HEK293T (cell line): ENCODE results near the gene GPATCH4.

Experiments used
- CTCF ChIA-PET: fragments of 350-600 bp; formaldehyde crosslinking; extraction: SDS; loops from one replicate; lab custom pipeline; 2021; ENCODE audit warnings: antibody characterized with exemption, inconsistent platforms; lab: Yijun Ruan, JAX
- POLR2A ChIA-PET: fragments of 350-600 bp; formaldehyde crosslinking; extraction: SDS; loops from one replicate; lab custom pipeline; 2020; ENCODE audit warnings: antibody characterized with exemption, inconsistent platforms; lab: Yijun Ruan, JAX
- DNase-seq: peaks from one replicate; pipeline ENCODE4 v3.0.0; 2012; ENCODE audit warnings: mixed read lengths; ENCODE audit errors: extremely low spot score
- ARNT ChIP-seq: fragments of 450-650 bp; IDR thresholded peaks from 2 replicates; pipeline ENCODE4 v1.6.1; 2017; ENCODE audit warnings: mild to moderate bottlenecking
- BHLHE40 ChIP-seq: fragments of 450-650 bp; IDR thresholded peaks from 2 replicates; pipeline ENCODE4 v1.6.1; 2016; ENCODE audit warnings: mild to moderate bottlenecking, moderate library complexity, borderline replicate concordance
- CTBP1 ChIP-seq: fragments of 450-650 bp; IDR thresholded peaks from 2 replicates; pipeline ENCODE4 v1.6.1; 2016; ENCODE audit warnings: borderline replicate concordance
- ELF4 ChIP-seq: fragments of 450-650 bp; IDR thresholded peaks from 2 replicates; pipeline ENCODE4 v1.6.1; 2017; ENCODE audit warnings: antibody characterized with exemption
- FOXA1 ChIP-seq: fragments of 450-650 bp; IDR thresholded peaks from 2 replicates; pipeline ENCODE4 v1.6.1; 2016; ENCODE audit warnings: mild to moderate bottlenecking
- FOXK2 ChIP-seq: fragments of 450-650 bp; IDR thresholded peaks from 2 replicates; pipeline ENCODE4 v1.6.1; 2016; ENCODE audit warnings: mild to moderate bottlenecking
- FOXM1 ChIP-seq: fragments of 450-650 bp; IDR thresholded peaks from 2 replicates; pipeline ENCODE4 v1.6.1; 2017; ENCODE audit warnings: mild to moderate bottlenecking, borderline replicate concordance
- HDGF ChIP-seq: fragments of 450-650 bp; IDR thresholded peaks from 2 replicates; pipeline ENCODE4 v1.6.1; 2017; ENCODE audit warnings: antibody characterized with exemption, borderline replicate concordance
- L3MBTL2 ChIP-seq: fragments of 450-650 bp; conservative IDR thresholded peaks from 2 replicates; pipeline ENCODE4 v1.6.1; 2016; ENCODE audit warnings: mild to moderate bottlenecking
- LEF1 ChIP-seq: fragments of 450-650 bp; IDR thresholded peaks from 2 replicates; pipeline ENCODE4 v1.6.1; 2017; ENCODE audit warnings: mild to moderate bottlenecking, borderline replicate concordance
- NFRKB ChIP-seq: fragments of 450-650 bp; IDR thresholded peaks from 2 replicates; pipeline ENCODE4 v1.6.1; 2016; ENCODE audit warnings: mild to moderate bottlenecking, moderate library complexity
- SP1 ChIP-seq: fragments of 450-650 bp; IDR thresholded peaks from 2 replicates; pipeline ENCODE4 v1.6.1; 2017
- SUZ12 ChIP-seq: fragments of 450-650 bp; IDR thresholded peaks from 2 replicates; pipeline ENCODE4 v1.6.1; 2016; ENCODE audit warnings: mild to moderate bottlenecking
- TARDBP ChIP-seq: fragments of 450-650 bp; IDR thresholded peaks from 2 replicates; pipeline ENCODE4 v1.6.1; 2016
- ZNF384 ChIP-seq: fragments of 450-650 bp; IDR thresholded peaks from 2 replicates; pipeline ENCODE4 v1.6.1; 2016
- TF ChIP-seq, protein P1 (sequence below): fragments of 450-650 bp; IDR thresholded peaks from 2 replicates; pipeline ENCODE4 v1.6.1; 2016

GPATCH4 gene

DNA sequence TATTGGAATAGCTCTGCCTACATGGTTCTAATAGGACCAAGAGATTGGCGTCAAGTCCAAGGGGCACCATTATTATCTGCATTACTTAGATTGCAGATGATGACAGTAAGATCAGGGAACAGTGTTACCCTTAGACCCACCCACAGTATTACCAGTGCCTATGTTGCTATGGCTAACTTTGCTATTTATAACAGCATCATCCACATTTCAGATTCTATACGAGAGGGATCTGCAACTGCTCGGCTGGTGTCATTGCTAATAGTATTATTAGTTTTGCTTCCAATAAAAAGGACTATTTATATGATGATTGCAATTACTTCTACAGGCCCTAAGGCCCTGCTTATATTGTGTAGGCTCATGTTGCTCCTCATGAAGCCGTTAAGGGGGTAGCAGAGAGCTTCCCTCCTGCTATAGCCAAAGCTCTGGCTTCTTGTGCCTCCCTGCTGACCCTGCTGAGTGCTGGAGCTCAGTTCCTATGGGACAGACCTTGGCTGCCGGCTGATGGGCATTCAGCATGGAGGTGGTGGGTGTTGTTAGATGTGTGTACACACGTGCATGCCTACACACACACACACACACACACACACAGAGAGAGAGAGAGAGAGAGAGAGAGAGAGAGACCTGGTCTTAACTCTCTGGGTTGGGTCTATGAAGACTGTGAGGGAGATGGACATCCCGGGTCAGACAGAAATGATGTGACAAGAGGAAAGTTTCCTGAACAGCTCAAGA is 41.9 kb upstream of the GPATCH4 start:
- CTCF ChIA-PET = interaction anchor here (1.0 to 6.2 kb wide), 4 partner anchors 16 to 47 kb away, joined by 3 to 47 read pairs (median 6); no protein-coding TSS in a partner anchor
- DNase-seq = no peak
- POLR2A ChIA-PET = interaction anchor here (0.7 to 1.3 kb wide), 2 partner anchors 17 to 19 kb away, joined by 3 read pairs; no protein-coding TSS in a partner anchor
- TF ChIP-seq FOXK2 (no peak), NFRKB (no peak), ELF4 (no peak), TARDBP (no peak), HDGF (no peak), SUZ12 (no peak), ARNT (no peak), FOXA1 (no peak), FOXM1 (no peak), ZNF384 (no peak), LEF1 (no peak), SP1 (no peak), CTBP1 (no peak), L3MBTL2 (no peak), BHLHE40 (no peak)
- TF ChIP-seq, protein P1, sequence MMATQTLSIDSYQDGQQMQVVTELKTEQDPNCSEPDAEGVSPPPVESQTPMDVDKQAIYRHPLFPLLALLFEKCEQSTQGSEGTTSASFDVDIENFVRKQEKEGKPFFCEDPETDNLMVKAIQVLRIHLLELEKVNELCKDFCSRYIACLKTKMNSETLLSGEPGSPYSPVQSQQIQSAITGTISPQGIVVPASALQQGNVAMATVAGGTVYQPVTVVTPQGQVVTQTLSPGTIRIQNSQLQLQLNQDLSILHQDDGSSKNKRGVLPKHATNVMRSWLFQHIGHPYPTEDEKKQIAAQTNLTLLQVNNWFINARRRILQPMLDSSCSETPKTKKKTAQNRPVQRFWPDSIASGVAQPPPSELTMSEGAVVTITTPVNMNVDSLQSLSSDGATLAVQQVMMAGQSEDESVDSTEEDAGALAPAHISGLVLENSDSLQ = no peak

- TF ChIP-seq SUZ12 (no peak), L3MBTL2 (no peak), BHLHE40 (no peak)
- ChIA-PET CTCF (interaction anchor here (1.0 to 6.2 kb wide), 7 partner anchors 11 to 48 kb away, joined by 3 to 47 read pairs (median 5); no protein-coding TSS in a partner anchor), POLR2A (interaction anchor here (0.7 to 1.3 kb wide), 4 partner anchors 16 to 47 kb away, joined by 3 to 7 read pairs (median 3); no protein-coding TSS in a partner anchor)
- DNase-seq = no peak
Observed at GRCh38 chr1:156642265-156643048, 41.2 kb upstream of the GPATCH4 start.

- ChIA-PET CTCF (interaction anchor here (0.7 to 6.2 kb wide), 6 partner anchors 11 to 48 kb away, joined by 3 to 47 read pairs (median 4); no protein-coding TSS in a partner anchor), POLR2A (interaction anchor here (0.9 to 1.2 kb wide), 2 partner anchors 18 to 46 kb away, joined by 3 to 7 read pairs; no protein-coding TSS in a partner anchor)
- DNase-seq = peak; percentile 80
- no peak for TF ChIP-seq L3MBTL2
- TF ChIP-seq ZNF384 = no peak
- no peak for TF ChIP-seq SP1
- no peak for TF ChIP-seq FOXK2
- TF ChIP-seq, protein P1 = no peak
- no peak for TF ChIP-seq FOXM1
Observed at GRCh38 chr1:156641761-156642264, 40.5 kb upstream of the GPATCH4 start, which contains the start of gene BCAN. Gene BCAN (plus strand): TSS chr1:156642117. CDS start chr1:156646055, 3,938 bp downstream.

DNA sequence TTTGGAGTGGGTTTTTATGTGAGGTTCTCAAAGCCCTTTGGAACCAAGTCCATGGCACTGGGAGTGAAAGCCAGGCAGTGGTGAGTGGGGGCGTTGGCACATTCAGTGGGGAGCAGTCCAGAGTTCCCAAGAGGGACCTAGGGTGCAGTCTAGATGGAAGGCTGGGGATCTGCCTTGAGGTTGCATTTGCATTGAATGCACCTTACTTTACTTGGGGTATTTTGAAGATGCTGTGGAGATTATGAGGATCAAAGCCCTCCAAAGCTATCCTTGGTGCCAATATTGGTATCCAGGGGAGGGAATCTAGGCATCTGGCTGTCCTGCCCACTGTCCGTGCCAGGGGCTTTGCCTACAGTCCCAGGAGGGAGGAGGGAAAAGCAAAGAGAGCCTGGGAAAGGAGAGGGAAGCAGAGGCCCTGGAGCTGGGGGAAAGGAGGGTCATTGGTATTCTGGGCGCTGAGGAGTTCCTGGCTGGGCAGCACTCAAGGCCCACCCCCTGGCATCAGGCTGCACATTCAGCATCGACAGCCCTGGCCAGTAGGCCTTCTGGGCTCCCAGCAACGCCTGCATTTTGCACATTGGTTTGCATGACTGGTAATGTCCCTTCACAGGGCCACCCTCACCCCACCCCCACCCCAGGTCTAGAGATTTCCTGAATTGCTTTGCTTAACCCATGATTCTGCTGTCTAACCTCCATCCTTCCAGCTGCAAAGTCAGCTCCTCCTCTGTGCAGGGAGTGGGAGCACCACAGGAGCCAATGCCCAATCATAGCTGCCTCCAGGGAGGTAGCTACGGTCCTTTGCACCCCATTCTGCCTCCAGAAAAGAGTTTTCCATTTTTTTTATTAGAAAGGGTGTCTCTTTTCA is 39.8 kb upstream of the GPATCH4 start:
- CTCF ChIA-PET = interaction anchor here (0.7 to 6.2 kb wide), 6 partner anchors 10 to 49 kb away, joined by 3 to 47 read pairs (median 4); no protein-coding TSS in a partner anchor
- no peak for TF ChIP-seq BHLHE40
- TF ChIP-seq ZNF384 = no peak
- no peak for TF ChIP-seq LEF1
- TF ChIP-seq, protein P1 = no peak
- TF ChIP-seq FOXK2 = no peak
- TF ChIP-seq HDGF = no peak
- TF ChIP-seq TARDBP = no peak
- TF ChIP-seq FOXM1 = no peak
- TF ChIP-seq SP1 = no peak
- TF ChIP-seq CTBP1 = no peak
- TF ChIP-seq L3MBTL2 = no peak
- no peak for TF ChIP-seq ARNT
- TF ChIP-seq SUZ12 = no peak
- POLR2A ChIA-PET = interaction anchor here (0.9 to 1.2 kb wide), 2 partner anchors 17 to 45 kb away, joined by 3 to 7 read pairs; no protein-coding TSS in a partner anchor
- no peak for DNase-seq

- TF ChIP-seq SUZ12 (no peak), CTBP1 (no peak), LEF1 (no peak), L3MBTL2 (no peak), TARDBP (no peak)
Observed at GRCh38 chr1:156639601-156640101, 38.4 kb upstream of the GPATCH4 start.

More at GRCh38 chr1:156639601-156640101, 38.4 kb upstream of the GPATCH4 start:
- DNase-seq = no peak
- POLR2A ChIA-PET = no interaction called here
- CTCF ChIA-PET = no interaction called here
